Trophoblast cell (in vitro differentiated cells and primary cell): ENCODE data around the gene TRMO.
A peak's percentile ranks its signal among the peaks of the same experiment; 100 is the strongest.

Experiments
- DNase-seq, 2 donors: peaks; one replicate each; pipeline ENCODE4 v3.0.0-alpha.2; 2016
- H2AFZ ChIP-seq: 2 replicates; pipeline ENCODE4 v1.6.1; 2013; ENCODE audit warnings: low read length, moderate library complexity, mild to moderate bottlenecking; ENCODE audit not compliant: insufficient read depth, poor library complexity
- H2AK5ac ChIP-seq: 2 replicates; pipeline ENCODE4 v1.6.1; 2013; ENCODE audit warnings: mild to moderate bottlenecking, low read length
- H2BK120ac ChIP-seq: 2 replicates; pipeline ENCODE4 v1.6.1; 2013; ENCODE audit warnings: low read length, mild to moderate bottlenecking, moderate library complexity; ENCODE audit not compliant: insufficient read depth, poor library complexity
- H2BK12ac ChIP-seq: 2 replicates; pipeline ENCODE4 v1.6.1; 2013; ENCODE audit warnings: mild to moderate bottlenecking, low read length, moderate library complexity
- H2BK5ac ChIP-seq: 2 replicates; pipeline ENCODE4 v1.6.1; 2013; ENCODE audit warnings: low read length, low read depth, moderate library complexity, mild to moderate bottlenecking; ENCODE audit not compliant: poor library complexity
- H3K14ac ChIP-seq: 2 replicates; pipeline ENCODE4 v1.6.1; 2013; ENCODE audit warnings: mild to moderate bottlenecking, low read length
- H3K18ac ChIP-seq: 2 replicates; pipeline ENCODE4 v1.6.1; 2013; ENCODE audit warnings: mild to moderate bottlenecking, low read length
- H3K23ac ChIP-seq: 2 replicates; pipeline ENCODE4 v1.6.1; 2013; ENCODE audit warnings: low read length
- H3K27ac ChIP-seq: 2 replicates; pipeline ENCODE4 v1.5.1; 2013; ENCODE audit warnings: low read depth, mild to moderate bottlenecking, inconsistent platforms, low read length, moderate library complexity
- H3K27me3 ChIP-seq: 2 replicates; pipeline ENCODE4 v1.6.1; 2013; ENCODE audit warnings: inconsistent platforms, mild to moderate bottlenecking, low read length, moderate library complexity; ENCODE audit not compliant: insufficient read depth
- H3K36me3 ChIP-seq, 2 experiments: 1 replicate in 1 of 2; 2 replicates in 1 of 2; pipeline ENCODE4 v1.6.1; 2013; ENCODE audit warnings: low read length in 2 of 2, mild to moderate bottlenecking in 2 of 2, moderate library complexity in 1 of 2; ENCODE audit not compliant: insufficient read depth in 2 of 2, control insufficient read depth in 1 of 2
- H3K4ac ChIP-seq: 2 replicates; pipeline ENCODE4 v1.6.1; 2013; ENCODE audit warnings: low read depth, mild to moderate bottlenecking, low read length, moderate library complexity
- H3K4me1 ChIP-seq, 2 experiments: 1 replicate in 1 of 2; 2 replicates in 1 of 2; pipeline ENCODE4 v1.6.1; 2013; ENCODE audit warnings: low read length in 2 of 2, mild to moderate bottlenecking in 2 of 2, moderate library complexity in 1 of 2; ENCODE audit not compliant: insufficient read depth in 2 of 2, control insufficient read depth in 1 of 2
- H3K4me2 ChIP-seq: 2 replicates; pipeline ENCODE4 v1.6.1; 2013; ENCODE audit warnings: inconsistent platforms, mild to moderate bottlenecking, low read length, moderate library complexity
- H3K4me3 ChIP-seq: 2 replicates; pipeline ENCODE4 v1.5.1; 2013; ENCODE audit warnings: mild to moderate bottlenecking, low read depth, low read length, inconsistent platforms
- H3K79me1 ChIP-seq: one replicate; pipeline ENCODE4 v1.6.1; 2013; ENCODE audit warnings: low read length
- H3K79me2 ChIP-seq: 2 replicates; pipeline ENCODE4 v1.6.1; 2013; ENCODE audit warnings: low read length, mild to moderate bottlenecking; ENCODE audit not compliant: control insufficient read depth, insufficient read depth, poor library complexity
- H3K9ac ChIP-seq: 2 replicates; pipeline ENCODE4 v1.6.1; 2013; ENCODE audit warnings: mild to moderate bottlenecking, low read length
- H3K9me3 ChIP-seq: 2 replicates; pipeline ENCODE4 v1.6.1; 2013; ENCODE audit warnings: low read depth, mild to moderate bottlenecking, control low read depth, inconsistent platforms, low read length; ENCODE audit not compliant: insufficient read depth
- H4K12ac ChIP-seq: 2 replicates; pipeline ENCODE4 v1.6.1; 2013; ENCODE audit warnings: low read depth, mild to moderate bottlenecking, low read length, moderate library complexity
- H4K8ac ChIP-seq: 2 replicates; pipeline ENCODE4 v1.6.1; 2013; ENCODE audit warnings: low read depth, mild to moderate bottlenecking, low read length, moderate library complexity
- H4K91ac ChIP-seq: one replicate; pipeline ENCODE4 v1.6.1; 2013; ENCODE audit warnings: low read depth, mild to moderate bottlenecking, low read length, moderate library complexity
- WGBS: extraction: QIAGEN DNeasy Blood & Tissue Kit; methylation state at CpG from one replicate; pipeline ENCODE4 v1.1.7; 2013; ENCODE audit warnings: missing lambda C conversion rate; ENCODE audit not compliant: insufficient read length, insufficient coverage; ENCODE audit errors: extremely low coverage; 5-methylcytosine and 5-hydroxymethylcytosine counted together

TRMO gene

DNA sequence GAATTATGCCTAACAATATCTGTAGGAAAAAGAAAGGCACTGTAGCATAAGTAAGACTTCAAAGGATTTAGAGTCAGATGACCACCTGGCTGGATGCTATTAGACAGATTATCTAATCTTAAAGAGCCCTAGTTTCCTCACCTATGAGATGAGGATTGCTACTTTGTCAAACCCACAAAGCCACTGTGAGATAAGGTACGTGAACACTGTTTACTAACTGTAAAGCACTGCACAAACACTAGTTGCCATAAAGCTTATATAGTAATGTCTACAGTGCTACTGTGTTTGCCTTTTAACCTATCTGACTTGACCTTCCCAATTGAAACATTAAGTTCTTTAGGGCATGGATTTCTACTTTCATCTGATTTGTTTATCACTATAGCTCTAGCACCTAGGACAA, 10.3 kb downstream of the TRMO start:
- H3K23ac ChIP-seq: no peak overlapping the region
- H3K4me1 ChIP-seq: no peaks in the 10 kb centered on the region
- H3K18ac ChIP-seq: no peak overlapping the region
- H4K91ac ChIP-seq: no peak overlapping the region
- no peak overlapping the region for H3K4ac ChIP-seq
- no peaks in the 10 kb centered on the region for H3K79me1 ChIP-seq
- no CpG with 5 or more reads among the region's 1 CpG for WGBS
- no peak overlapping the region for H2AK5ac ChIP-seq
- no peak overlapping the region for H3K4me3 ChIP-seq
- no peak overlapping the region for H2AFZ ChIP-seq
- H3K14ac ChIP-seq: no peak overlapping the region
- no peak overlapping the region for H4K8ac ChIP-seq
- H2BK12ac ChIP-seq: no peak overlapping the region
- no peak for DNase-seq
- no peak overlapping the region for H3K9ac ChIP-seq
- H2BK5ac ChIP-seq: no peak overlapping the region
- no peaks in the 10 kb centered on the region for H3K27me3 ChIP-seq
- H3K9me3 ChIP-seq: no peaks in the 10 kb centered on the region
- no peaks in the 10 kb centered on the region for H3K79me2 ChIP-seq
- no peak overlapping the region for H3K27ac ChIP-seq
- H3K4me2 ChIP-seq: no peak overlapping the region
- no peak overlapping the region for H2BK120ac ChIP-seq
- peaks cover 0 to 6% of the 10 kb centered on the region in 2 experiments for H3K36me3 ChIP-seq
- H4K12ac ChIP-seq: no peak overlapping the region

DNA sequence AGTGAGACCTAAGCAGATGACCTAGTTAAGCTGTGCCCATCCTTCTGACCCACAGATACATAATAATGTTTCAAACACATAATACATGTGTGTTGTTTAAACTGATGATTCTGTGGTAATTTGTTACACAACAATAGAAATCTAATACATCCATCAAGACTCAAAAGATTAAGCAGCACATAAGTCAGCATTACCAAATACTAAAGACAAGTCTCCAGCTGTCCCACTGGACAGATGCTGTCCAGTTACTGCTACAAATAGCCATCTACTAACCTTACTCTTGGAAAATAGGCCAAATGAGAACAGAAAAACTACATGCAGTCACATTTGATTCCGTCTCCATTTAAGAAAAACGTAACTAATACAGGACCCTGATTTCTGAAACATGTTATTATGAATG, 10.8 kb downstream of the TRMO start:
- peaks cover 0 to 6% of the 10 kb centered on the region in 2 experiments for H3K36me3 ChIP-seq
- H2BK12ac ChIP-seq: no peak overlapping the region
- H2AFZ ChIP-seq: no peak overlapping the region
- H2BK120ac ChIP-seq: no peak overlapping the region
- H3K4ac ChIP-seq: no peak overlapping the region
- no peak overlapping the region for H4K91ac ChIP-seq
- DNase-seq: no peak
- H3K14ac ChIP-seq: no peak overlapping the region
- H3K79me2 ChIP-seq: no peaks in the 10 kb centered on the region
- H3K4me3 ChIP-seq: no peak overlapping the region
- no peak overlapping the region for H4K12ac ChIP-seq
- no peak overlapping the region for H3K23ac ChIP-seq
- no peak overlapping the region for H3K9ac ChIP-seq
- no peaks in the 10 kb centered on the region for H3K27me3 ChIP-seq
- no peak overlapping the region for H3K4me2 ChIP-seq
- no peak overlapping the region for H4K8ac ChIP-seq
- no peaks in the 10 kb centered on the region for H3K4me1 ChIP-seq
- WGBS: no CpG with 5 or more reads among the region's 2 CpGs
- no peak overlapping the region for H2AK5ac ChIP-seq
- H3K9me3 ChIP-seq: no peaks in the 10 kb centered on the region
- no peak overlapping the region for H3K27ac ChIP-seq
- H2BK5ac ChIP-seq: no peak overlapping the region
- H3K18ac ChIP-seq: no peak overlapping the region
- H3K79me1 ChIP-seq: no peaks in the 10 kb centered on the region

DNA sequence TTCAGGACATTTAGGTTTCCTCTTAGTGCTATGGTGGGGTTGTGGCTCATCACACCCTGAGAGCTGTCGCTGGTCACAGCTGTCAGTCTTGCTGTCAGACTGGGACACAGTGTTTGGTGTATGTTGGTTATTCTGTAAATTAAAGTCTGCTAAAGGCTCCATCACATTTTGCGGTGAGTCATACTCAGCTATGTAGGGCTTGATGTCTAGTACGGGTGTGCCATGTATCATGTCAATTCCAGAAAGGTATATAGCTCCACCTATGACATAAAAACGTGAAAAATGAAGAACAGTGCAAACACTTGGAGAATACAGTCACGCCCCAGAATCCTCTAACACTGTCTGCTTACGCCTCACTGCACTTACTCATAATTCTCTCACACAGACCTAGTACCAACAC, 11.9 kb downstream of the TRMO start:
- no peak overlapping the region for H2BK120ac ChIP-seq
- WGBS: no CpG with 5 or more reads among the region's 6 CpGs
- no peak overlapping the region for H2AFZ ChIP-seq
- H3K4me3 ChIP-seq: no peak overlapping the region
- no peak overlapping the region for H3K9ac ChIP-seq
- no peak overlapping the region for H3K23ac ChIP-seq
- no peak overlapping the region for H4K91ac ChIP-seq
- peaks cover 0 to 6% of the 10 kb centered on the region in 2 experiments for H3K36me3 ChIP-seq
- no peak overlapping the region for H3K18ac ChIP-seq
- H2BK12ac ChIP-seq: no peak overlapping the region
- H3K27ac ChIP-seq: no peak overlapping the region
- DNase-seq: peak in 1 of 2 donors; percentile 32
- H2AK5ac ChIP-seq: no peak overlapping the region
- H3K14ac ChIP-seq: no peak overlapping the region
- H3K79me2 ChIP-seq: no peaks in the 10 kb centered on the region
- H3K4me2 ChIP-seq: no peak overlapping the region
- H3K9me3 ChIP-seq: no peaks in the 10 kb centered on the region
- H4K12ac ChIP-seq: no peak overlapping the region
- no peak overlapping the region for H4K8ac ChIP-seq
- H2BK5ac ChIP-seq: no peak overlapping the region
- no peak overlapping the region for H3K4ac ChIP-seq
- H3K79me1 ChIP-seq: no peaks in the 10 kb centered on the region
- no peaks in the 10 kb centered on the region for H3K27me3 ChIP-seq
- no peaks in the 10 kb centered on the region for H3K4me1 ChIP-seq

- no CpG with 5 or more reads among the region's 1 CpG for WGBS
- Histone ChIP-seq H3K9me3 (no peaks in the 10 kb centered on the region), H3K14ac (no peak overlapping the region)
Measured at GRCh38 chr9:97908705-97909104, 13.6 kb downstream of the TRMO start.

More at GRCh38 chr9:97908705-97909104, 13.6 kb downstream of the TRMO start:
- no peak overlapping the region for H3K4me2 ChIP-seq
- no peak overlapping the region for H3K27ac ChIP-seq
- H3K79me2 ChIP-seq: no peaks in the 10 kb centered on the region
- no peak overlapping the region for H3K4me3 ChIP-seq
- H2BK120ac ChIP-seq: no peak overlapping the region
- no peak overlapping the region for H4K8ac ChIP-seq
- no peak overlapping the region for H4K91ac ChIP-seq
- no peak overlapping the region for H2AK5ac ChIP-seq
- H3K18ac ChIP-seq: no peak overlapping the region
- peaks cover 0 to 9% of the 10 kb centered on the region in 2 experiments for H3K36me3 ChIP-seq
- H3K9ac ChIP-seq: no peak overlapping the region
- no peak overlapping the region for H3K4ac ChIP-seq
- no peak overlapping the region for H2BK5ac ChIP-seq
- no peaks in the 10 kb centered on the region for H3K4me1 ChIP-seq
- H3K23ac ChIP-seq: no peak overlapping the region
- no peak overlapping the region for H2BK12ac ChIP-seq
- H3K79me1 ChIP-seq: no peaks in the 10 kb centered on the region
- H4K12ac ChIP-seq: no peak overlapping the region
- DNase-seq: no peak
- H3K27me3 ChIP-seq: no peaks in the 10 kb centered on the region
- H2AFZ ChIP-seq: no peak overlapping the region
